HL-60 (cell line): Measurements from ENCODE around the gene SPRYD3.

Experiments used
- CTCF ChIP-seq: IDR thresholded peaks from one replicate; pipeline ENCODE4 v1.5.1; 2011; ENCODE audit warnings: low read length, control low read depth, inconsistent platforms; ENCODE audit not compliant: insufficient read depth
- GABPA ChIP-seq: IDR thresholded peaks from 2 replicates; pipeline ENCODE4 v1.6.1; 2012; ENCODE audit warnings: low read depth
- POLR2AphosphoS5 ChIP-seq: IDR thresholded peaks from 2 replicates; pipeline ENCODE4 v1.6.1; 2012; ENCODE audit warnings: low read depth

DNA sequence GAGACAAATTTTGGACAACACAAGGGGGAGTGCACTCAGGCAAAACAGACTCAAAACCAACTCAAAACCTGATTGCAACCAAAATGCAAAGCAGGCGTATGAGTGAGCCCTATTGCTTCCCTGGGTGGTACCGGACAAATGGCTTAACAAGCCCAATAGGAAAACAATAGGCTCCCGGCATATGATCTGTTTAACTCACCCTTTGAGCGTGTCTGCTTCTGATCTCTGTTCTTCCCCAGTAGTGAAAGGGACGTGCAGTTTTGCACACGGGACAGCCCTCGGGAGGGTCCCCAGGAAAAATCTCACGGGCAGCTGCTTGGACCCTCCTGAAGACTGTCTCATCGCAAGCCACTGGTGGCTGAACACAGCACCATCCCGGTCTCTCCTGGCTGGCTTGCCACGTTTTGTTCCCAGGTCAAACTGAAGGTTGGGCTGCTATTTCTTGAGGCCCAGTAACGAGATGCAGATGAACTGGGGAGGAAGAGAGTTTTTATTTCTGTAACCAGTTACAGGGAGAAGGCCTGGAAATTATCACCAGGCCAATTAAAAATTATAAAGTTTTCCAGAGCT is 34.0 kb upstream of the SPRYD3 start:
- no peak for TF ChIP-seq CTCF
- no peak for TF ChIP-seq GABPA
- no peak for TF ChIP-seq POLR2AphosphoS5
